ENCODE data around the gene PLOD2.

The PLOD2 gene

GRCh38 chr3:146099316-146099715 lies 61.7 kb downstream of the PLOD2 start:
- H3K4me2 ChIP-seq (ENCODE audit: low read depth, low read length, poor library complexity, severe bottlenecking) = no peak overlapping the region
- H3K79me2 ChIP-seq (ENCODE audit: insufficient read depth, low read length) = no peaks in the 10 kb centered on the region
- no peaks in the 10 kb centered on the region for H4K20me1 ChIP-seq (ENCODE audit: insufficient read depth, low read length, poor library complexity, severe bottlenecking)
- TF ChIP-seq EZH2phosphoT487 (IDR thresholded peaks at IDR 0.05; ENCODE audit: borderline replicate concordance) = no peak
- no peak for TF ChIP-seq CTCF (conservative IDR thresholded peaks at IDR 0.05; ENCODE audit: low read length)
- no peak overlapping the region for H3K9ac ChIP-seq (ENCODE audit: low read depth, low read length, poor library complexity, severe bottlenecking)
- no peak overlapping the region for H3K4me3 ChIP-seq (ENCODE audit: low read length, poor library complexity, severe bottlenecking)
- H3K9me3 ChIP-seq (ENCODE audit: insufficient read depth, low read depth, low read length) = no peaks in the 10 kb centered on the region
- no peaks in the 10 kb centered on the region for H3F3A ChIP-seq (ENCODE audit: low read depth)
- H3K9me2 ChIP-seq (replicated peaks; ENCODE audit: low read depth, low read length) = no peaks in the 10 kb centered on the region
- H3K4me1 ChIP-seq (ENCODE audit: insufficient read depth, low read length, poor library complexity, severe bottlenecking) = no peaks in the 10 kb centered on the region
- H3K36me3 ChIP-seq (ENCODE audit: insufficient read depth, low read length) = no peaks in the 10 kb centered on the region
- no peaks in the 10 kb centered on the region for H3K27me3 ChIP-seq (ENCODE audit: insufficient read depth, low read length, poor library complexity, severe bottlenecking)
- no peak overlapping the region for H2AFZ ChIP-seq (ENCODE audit: low read length)

GRCh38 chr3:146093896-146094295 lies 67.1 kb downstream of the PLOD2 start:
- Histone ChIP-seq H3K27me3 (ENCODE audit: insufficient read depth, low read length, poor library complexity, severe bottlenecking) (no peaks in the 10 kb centered on the region), H3F3A (ENCODE audit: low read depth) (no peaks in the 10 kb centered on the region), H3K9me3 (ENCODE audit: insufficient read depth, low read depth, low read length) (no peaks in the 10 kb centered on the region), H3K79me2 (ENCODE audit: insufficient read depth, low read length) (no peaks in the 10 kb centered on the region), H2AFZ (ENCODE audit: low read length) (no peak overlapping the region), H3K9ac (ENCODE audit: low read depth, low read length, poor library complexity, severe bottlenecking) (no peak overlapping the region), H4K20me1 (ENCODE audit: insufficient read depth, low read length, poor library complexity, severe bottlenecking) (no peaks in the 10 kb centered on the region), H3K9me2 (replicated peaks; ENCODE audit: low read depth, low read length) (no peaks in the 10 kb centered on the region), H3K4me3 (ENCODE audit: low read length, poor library complexity, severe bottlenecking) (no peak overlapping the region), H3K4me2 (ENCODE audit: low read depth, low read length, poor library complexity, severe bottlenecking) (no peak overlapping the region), H3K4me1 (ENCODE audit: insufficient read depth, low read length, poor library complexity, severe bottlenecking) (no peaks in the 10 kb centered on the region), H3K36me3 (ENCODE audit: insufficient read depth, low read length) (no peaks in the 10 kb centered on the region)
- TF ChIP-seq EZH2phosphoT487 (IDR thresholded peaks at IDR 0.05; ENCODE audit: borderline replicate concordance) = no peak
- no peak for TF ChIP-seq CTCF (conservative IDR thresholded peaks at IDR 0.05; ENCODE audit: low read length)

GRCh38 chr3:146092230-146092629 lies 68.8 kb downstream of the PLOD2 start:
- H3K4me1 ChIP-seq (ENCODE audit: insufficient read depth, low read length, poor library complexity, severe bottlenecking) = no peaks in the 10 kb centered on the region
- no peaks in the 10 kb centered on the region for H3F3A ChIP-seq (ENCODE audit: low read depth)
- H2AFZ ChIP-seq (ENCODE audit: low read length) = no peak overlapping the region
- no peaks in the 10 kb centered on the region for H3K36me3 ChIP-seq (ENCODE audit: insufficient read depth, low read length)
- no peak for TF ChIP-seq CTCF (conservative IDR thresholded peaks at IDR 0.05; ENCODE audit: low read length)
- TF ChIP-seq EZH2phosphoT487 (IDR thresholded peaks at IDR 0.05; ENCODE audit: borderline replicate concordance) = no peak
- no peaks in the 10 kb centered on the region for H3K9me3 ChIP-seq (ENCODE audit: insufficient read depth, low read depth, low read length)
- no peaks in the 10 kb centered on the region for H3K79me2 ChIP-seq (ENCODE audit: insufficient read depth, low read length)
- no peak overlapping the region for H3K9ac ChIP-seq (ENCODE audit: low read depth, low read length, poor library complexity, severe bottlenecking)
- H3K9me2 ChIP-seq (replicated peaks; ENCODE audit: low read depth, low read length) = no peaks in the 10 kb centered on the region
- no peaks in the 10 kb centered on the region for H4K20me1 ChIP-seq (ENCODE audit: insufficient read depth, low read length, poor library complexity, severe bottlenecking)
- H3K4me2 ChIP-seq (ENCODE audit: low read depth, low read length, poor library complexity, severe bottlenecking) = no peak overlapping the region
- H3K4me3 ChIP-seq (ENCODE audit: low read length, poor library complexity, severe bottlenecking) = no peak overlapping the region
- H3K27me3 ChIP-seq (ENCODE audit: insufficient read depth, low read length, poor library complexity, severe bottlenecking) = no peaks in the 10 kb centered on the region
